ENCODE data around the gene SORBS1.

SORBS1 gene

GRCh38 chr10:95524358-95525032 lies 36.7 kb downstream of the SORBS1 start:
- no peaks in the 10 kb centered on the region for H3K9me2 ChIP-seq (replicated peaks; ENCODE audit: insufficient read depth, low read length)
- no peak overlapping the region for H3K4me2 ChIP-seq (ENCODE audit: low read depth, low read length, poor library complexity, severe bottlenecking)
- H3K36me3 ChIP-seq (ENCODE audit: low read length), result no peaks in the 10 kb centered on the region
- H4K20me1 ChIP-seq (ENCODE audit: low read depth, low read length), result no peaks in the 10 kb centered on the region
- H3K9me3 ChIP-seq (ENCODE audit: insufficient read depth, low read length), result no peaks in the 10 kb centered on the region
- H3K4me3 ChIP-seq (ENCODE audit: insufficient read depth, low read length, poor library complexity, severe bottlenecking), result no peak overlapping the region
- no peak overlapping the region for H3K9ac ChIP-seq (ENCODE audit: low read length)
- no peaks in the 10 kb centered on the region for H3K27me3 ChIP-seq (ENCODE audit: low read length)
- H3F3A ChIP-seq (ENCODE audit: insufficient read depth), result no peaks in the 10 kb centered on the region
- TF ChIP-seq CTCF (IDR thresholded peaks at IDR 0.05; ENCODE audit: insufficient read depth, low read length, poor library complexity, severe bottlenecking), result no peak
- TF ChIP-seq EZH2phosphoT487 (conservative IDR thresholded peaks at IDR 0.05; ENCODE audit: low read length), result no peak
- H2AFZ ChIP-seq (ENCODE audit: low read depth, low read length, severe bottlenecking), result no peak overlapping the region
- H3K27ac ChIP-seq (ENCODE audit: low read depth, low read length), result no peak overlapping the region
- no peaks in the 10 kb centered on the region for H3K79me2 ChIP-seq (ENCODE audit: insufficient read depth, low read length)

- Histone ChIP-seq H4K20me1 (ENCODE audit: low read depth, low read length) (no peaks in the 10 kb centered on the region), H3K4me2 (ENCODE audit: low read depth, low read length, poor library complexity, severe bottlenecking) (no peak overlapping the region), H3K79me2 (ENCODE audit: insufficient read depth, low read length) (no peaks in the 10 kb centered on the region), H3K27ac (ENCODE audit: low read depth, low read length) (no peak overlapping the region), H3K36me3 (ENCODE audit: low read length) (no peaks in the 10 kb centered on the region), H3K9me3 (ENCODE audit: insufficient read depth, low read length) (no peaks in the 10 kb centered on the region), H3K4me3 (ENCODE audit: insufficient read depth, low read length, poor library complexity, severe bottlenecking) (no peak overlapping the region), H2AFZ (ENCODE audit: low read depth, low read length, severe bottlenecking) (no peak overlapping the region), H3K9me2 (replicated peaks; ENCODE audit: insufficient read depth, low read length) (no peaks in the 10 kb centered on the region), H3F3A (ENCODE audit: insufficient read depth) (no peaks in the 10 kb centered on the region), H3K27me3 (ENCODE audit: low read length) (no peaks in the 10 kb centered on the region), H3K9ac (ENCODE audit: low read length) (no peak overlapping the region)
- TF ChIP-seq EZH2phosphoT487 (conservative IDR thresholded peaks at IDR 0.05; ENCODE audit: low read length) (no peak), CTCF (IDR thresholded peaks at IDR 0.05; ENCODE audit: insufficient read depth, low read length, poor library complexity, severe bottlenecking) (no peak)
Measured at GRCh38 chr10:95522117-95522516, 39.1 kb downstream of the SORBS1 start.

- Histone ChIP-seq H3K9me3 (ENCODE audit: insufficient read depth, low read length) (no peaks in the 10 kb centered on the region), H4K20me1 (ENCODE audit: low read depth, low read length) (no peaks in the 10 kb centered on the region), H3K9me2 (replicated peaks; ENCODE audit: insufficient read depth, low read length) (no peaks in the 10 kb centered on the region), H3K27ac (ENCODE audit: low read depth, low read length) (no peak overlapping the region), H3F3A (ENCODE audit: insufficient read depth) (no peaks in the 10 kb centered on the region), H3K36me3 (ENCODE audit: low read length) (no peaks in the 10 kb centered on the region), H2AFZ (ENCODE audit: low read depth, low read length, severe bottlenecking) (no peak overlapping the region), H3K79me2 (ENCODE audit: insufficient read depth, low read length) (no peaks in the 10 kb centered on the region), H3K9ac (ENCODE audit: low read length) (no peak overlapping the region), H3K4me3 (ENCODE audit: insufficient read depth, low read length, poor library complexity, severe bottlenecking) (no peak overlapping the region), H3K4me2 (ENCODE audit: low read depth, low read length, poor library complexity, severe bottlenecking) (no peak overlapping the region), H3K27me3 (ENCODE audit: low read length) (no peaks in the 10 kb centered on the region)
- TF ChIP-seq EZH2phosphoT487 (conservative IDR thresholded peaks at IDR 0.05; ENCODE audit: low read length), result no peak
- no peak for TF ChIP-seq CTCF (IDR thresholded peaks at IDR 0.05; ENCODE audit: insufficient read depth, low read length, poor library complexity, severe bottlenecking)
Measured at GRCh38 chr10:95520617-95521016, 40.6 kb downstream of the SORBS1 start.

All from SU-DHL-6 (cell line).